H9 (cell line): ENCODE measurements around the gene PMM2. TPM values are rescaled to one million over a fixed set of nuclear protein-coding genes. Genes with fewer than 3 reads are reported as not detected.

Experiments
- DNase-seq: peaks from one replicate; pipeline ENCODE4 v3.0.0-alpha.2; 2017
- H2AFZ ChIP-seq: one replicate; pipeline ENCODE4 v1.6.1; 2013; ENCODE audit warnings: mild to moderate bottlenecking, low read length, control low read depth, moderate library complexity
- H2AK5ac ChIP-seq: 2 replicates; pipeline ENCODE4 v1.6.1; 2013; ENCODE audit warnings: low read length, control low read depth, mixed read lengths; ENCODE audit not compliant: insufficient read length
- H2BK120ac ChIP-seq: one replicate; pipeline ENCODE4 v1.6.1; 2013; ENCODE audit warnings: low read depth, mild to moderate bottlenecking, low read length, control low read depth, inconsistent platforms; ENCODE audit not compliant: poor library complexity, severe bottlenecking
- H2BK12ac ChIP-seq: 2 replicates; pipeline ENCODE4 v1.6.1; 2013; ENCODE audit warnings: low read length, control low read depth, mixed read lengths, low read depth; ENCODE audit not compliant: insufficient read length
- H2BK15ac ChIP-seq: 2 replicates; pipeline ENCODE4 v1.6.1; 2013; ENCODE audit warnings: low read depth, low read length, control low read depth
- H2BK20ac ChIP-seq: one replicate; pipeline ENCODE4 v1.6.1; 2013; ENCODE audit warnings: low read depth, mild to moderate bottlenecking, low read length, control low read depth, inconsistent platforms; ENCODE audit not compliant: poor library complexity, severe bottlenecking
- H2BK5ac ChIP-seq: 2 replicates; pipeline ENCODE4 v1.6.1; 2013; ENCODE audit warnings: low read length, control low read depth, mixed read lengths; ENCODE audit not compliant: insufficient read length
- H3K14ac ChIP-seq: 2 replicates; pipeline ENCODE4 v1.6.1; 2013; ENCODE audit warnings: low read length, control low read depth; ENCODE audit not compliant: insufficient read depth
- H3K18ac ChIP-seq: 2 replicates; pipeline ENCODE4 v1.6.1; 2013; ENCODE audit warnings: low read depth, mild to moderate bottlenecking, mixed read lengths, low read length, control low read depth; ENCODE audit not compliant: insufficient read length
- H3K23ac ChIP-seq: 2 replicates; pipeline ENCODE4 v1.6.1; 2013; ENCODE audit warnings: low read length, control low read depth, mixed read lengths, low read depth; ENCODE audit not compliant: insufficient read length
- H3K23me2 ChIP-seq: 2 replicates; pipeline ENCODE4 v1.6.1; 2013; ENCODE audit warnings: low read depth, mild to moderate bottlenecking, mixed read lengths, low read length, control low read depth; ENCODE audit not compliant: insufficient read length, poor library complexity, severe bottlenecking
- H3K27ac ChIP-seq: 2 replicates; pipeline ENCODE4 v1.5.1; 2013; ENCODE audit warnings: low read length, control low read depth, mixed read lengths, low read depth; ENCODE audit not compliant: insufficient read length
- H3K27me3 ChIP-seq: 2 replicates; pipeline ENCODE4 v1.6.1; 2013; ENCODE audit warnings: low read length, control low read depth, inconsistent platforms; ENCODE audit not compliant: insufficient read depth
- H3K4ac ChIP-seq: 2 replicates; pipeline ENCODE4 v1.6.1; 2013; ENCODE audit warnings: low read depth, mild to moderate bottlenecking, control low read depth, inconsistent platforms, low read length, moderate library complexity
- H3K4me1 ChIP-seq: 2 replicates; pipeline ENCODE4 v1.6.1; 2013; ENCODE audit warnings: low read length, control low read depth, inconsistent platforms; ENCODE audit not compliant: insufficient read depth
- H3K4me2 ChIP-seq: 2 replicates; pipeline ENCODE4 v1.6.1; 2013; ENCODE audit warnings: low read length, control low read depth, mixed read lengths; ENCODE audit not compliant: insufficient read length, insufficient read depth
- H3K56ac ChIP-seq: 2 replicates; pipeline ENCODE4 v1.6.1; 2013; ENCODE audit warnings: low read depth, mild to moderate bottlenecking, mixed read lengths, low read length, control low read depth; ENCODE audit not compliant: insufficient read length
- H3K79me1 ChIP-seq: 2 replicates; pipeline ENCODE4 v1.6.1; 2013; ENCODE audit warnings: low read depth, mild to moderate bottlenecking, moderate library complexity, low read length, control low read depth, inconsistent platforms; ENCODE audit not compliant: insufficient read depth, poor library complexity, severe bottlenecking
- H3K79me2 ChIP-seq: 2 replicates; pipeline ENCODE4 v1.6.1; 2013; ENCODE audit warnings: low read length, control low read depth, inconsistent platforms; ENCODE audit not compliant: insufficient read depth
- H3K9ac ChIP-seq: 2 replicates; pipeline ENCODE4 v1.6.1; 2013; ENCODE audit warnings: low read length, control low read depth, mixed read lengths; ENCODE audit not compliant: insufficient read length; ENCODE audit errors: extremely low read depth
- H3K9me3 ChIP-seq: one replicate; pipeline ENCODE4 v1.6.1; 2013; ENCODE audit warnings: low read depth, low read length, inconsistent platforms; ENCODE audit not compliant: control insufficient read depth
- H3T11ph ChIP-seq: one replicate; pipeline ENCODE4 v1.6.1; 2013; ENCODE audit warnings: mild to moderate bottlenecking, low read length, control low read depth, inconsistent platforms
- H4K20me1 ChIP-seq: one replicate; pipeline ENCODE4 v1.6.1; 2013; ENCODE audit not compliant: control insufficient read depth, insufficient read length, insufficient read depth
- H4K5ac ChIP-seq: 2 replicates; pipeline ENCODE4 v1.6.1; 2013; ENCODE audit warnings: low read depth, mild to moderate bottlenecking, mixed read lengths, low read length, control low read depth; ENCODE audit not compliant: insufficient read length
- H4K8ac ChIP-seq: replicated peaks from 2 replicates; pipeline ENCODE4 v1.6.1; 2013; ENCODE audit warnings: low read length, control low read depth, mixed read lengths, low read depth; ENCODE audit not compliant: insufficient read length
- H4K91ac ChIP-seq: 2 replicates; pipeline ENCODE4 v1.6.1; 2013; ENCODE audit warnings: low read depth, mild to moderate bottlenecking, moderate library complexity, mixed read lengths, low read length, control low read depth; ENCODE audit not compliant: insufficient read length
- H3K27ac Mint-ChIP-seq, 3 experiments: 2 replicates in 2 of 3; 3 replicates in 1 of 3; pipeline ENCODE4 v1.8.0; 2020 to 2021; ENCODE audit warnings: mixed read lengths in 3 of 3, mild to moderate bottlenecking in 1 of 3, moderate library complexity in 1 of 3
- H3K27me3 Mint-ChIP-seq: 2 replicates; pipeline ENCODE4 v1.8.0; 2021; ENCODE audit warnings: low read depth, mild to moderate bottlenecking, moderate library complexity, mixed read lengths
- H3K36me3 Mint-ChIP-seq, 3 experiments: 2 replicates in 2 of 3; 3 replicates in 1 of 3; pipeline ENCODE4 v1.8.0; 2020 to 2021; ENCODE audit warnings: low read depth in 3 of 3, mixed read lengths in 3 of 3; ENCODE audit not compliant: insufficient read depth in 1 of 3
- H3K4me1 Mint-ChIP-seq, 2 experiments: 2 replicates each; pipeline ENCODE4 v1.8.0; 2020; ENCODE audit warnings: mixed read lengths in 2 of 2
- H3K4me3 Mint-ChIP-seq, 2 experiments: 2 replicates in 1 of 2; 3 replicates in 1 of 2; pipeline ENCODE4 v1.8.0; 2020 to 2021; ENCODE audit warnings: mild to moderate bottlenecking in 2 of 2, mixed read lengths in 2 of 2, moderate library complexity in 1 of 2
- H3K9me3 Mint-ChIP-seq, 2 experiments: 2 replicates in 1 of 2; 3 replicates in 1 of 2; pipeline ENCODE4 v1.8.0; 2020; ENCODE audit warnings: mild to moderate bottlenecking in 2 of 2, mixed read lengths in 2 of 2, moderate library complexity in 1 of 2
- WGBS: extraction: QIAGEN DNeasy Blood & Tissue Kit; methylation state at CpG from one replicate; pipeline ENCODE4 v1.1.7; 2013; ENCODE audit warnings: missing lambda C conversion rate, low lambda C conversion rate, mixed read lengths; ENCODE audit not compliant: insufficient read length; ENCODE audit errors: extremely low coverage; 5-methylcytosine and 5-hydroxymethylcytosine counted together
- total RNA-seq: library from RNA; stranded (reverse); gene quantifications from 2 replicates; pipeline ENCODE4 v1.2.1, GENCODE V29; 2021
- TF ChIP-seq, protein P1 (sequence below): fragments of 200-600 bp; sonication (generic); conservative IDR thresholded peaks from 3 replicates; pipeline ENCODE4 v1.8.0; 2021; ENCODE audit warnings: antibody characterized with exemption, mild to moderate bottlenecking

Gene PMM2
- total RNA-seq, 1 experiment from 2014 or later, result 82.7 TPM

DNA sequence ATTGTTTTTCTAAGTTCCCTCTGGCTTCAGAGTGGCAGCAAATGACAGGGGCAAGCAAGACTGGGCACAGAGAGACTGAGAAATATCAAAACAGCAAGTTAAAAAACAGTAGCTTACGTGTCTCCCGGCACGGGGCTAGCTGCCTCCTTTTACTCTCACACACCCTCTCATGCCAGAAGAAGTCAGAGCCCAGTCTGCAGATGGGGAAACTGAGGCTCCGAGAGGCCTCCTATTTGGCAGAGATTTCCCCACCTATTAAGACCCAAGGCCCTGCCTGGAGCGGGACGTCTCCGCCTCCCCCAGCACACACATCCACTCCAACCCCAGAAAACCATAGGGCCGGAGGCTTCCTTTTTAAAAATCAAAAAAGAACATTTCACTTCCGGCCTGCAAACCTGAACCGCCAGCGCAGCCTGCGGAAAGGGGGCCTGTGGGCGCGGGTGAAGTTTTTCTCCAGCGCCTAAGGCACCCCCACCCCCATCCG lies 70.3 kb downstream of the PMM2 start:
- H3K4me1 ChIP-seq, result peaks cover 20% of the 10 kb centered on the region; the same call in 1 of the 2 replicates
- H3K4me2 ChIP-seq, result peak overlapping the region; percentile 99
- H2AFZ ChIP-seq, result no peak overlapping the region
- H4K5ac ChIP-seq, result no peak overlapping the region
- H3K79me2 ChIP-seq, result peaks cover 37% of the 10 kb centered on the region; the same call in 1 of the 2 replicates
- no peaks in the 10 kb centered on the region; a peak in 2 of 5 replicates for H3K9me3 Mint-ChIP-seq
- no peak overlapping the region for H4K91ac ChIP-seq
- peaks cover 4 to 12% (median 8%) of the 10 kb centered on the region in 3 experiments; a peak in 6 of 7 replicates for H3K36me3 Mint-ChIP-seq
- H3K79me1 ChIP-seq, result no peaks in the 10 kb centered on the region
- H3K4me1 Mint-ChIP-seq, result peaks cover 45 to 48% of the 10 kb centered on the region in 2 experiments
- no peak overlapping the region for H3K4ac ChIP-seq
- no peak overlapping the region for H2AK5ac ChIP-seq
- H2BK120ac ChIP-seq, result no peak overlapping the region
- H3K27ac Mint-ChIP-seq, result peak overlapping the region; percentile 54 to 93 (median 75)
- H3K27me3 Mint-ChIP-seq, result peaks cover 2% of the 10 kb centered on the region; the same call in 1 of the 2 replicates
- H3K23ac ChIP-seq, result no peak overlapping the region
- no peak overlapping the region for H4K8ac ChIP-seq
- no peak for DNase-seq
- no peaks in the 10 kb centered on the region for H3K27me3 ChIP-seq
- no peaks in the 10 kb centered on the region for H3K9me3 ChIP-seq
- no peak overlapping the region for H3K56ac ChIP-seq
- H2BK5ac ChIP-seq, result no peak overlapping the region
- peak overlapping the region; percentile 74 for H3K9ac ChIP-seq
- H2BK12ac ChIP-seq, result no peak overlapping the region
- TF ChIP-seq, protein P1, sequence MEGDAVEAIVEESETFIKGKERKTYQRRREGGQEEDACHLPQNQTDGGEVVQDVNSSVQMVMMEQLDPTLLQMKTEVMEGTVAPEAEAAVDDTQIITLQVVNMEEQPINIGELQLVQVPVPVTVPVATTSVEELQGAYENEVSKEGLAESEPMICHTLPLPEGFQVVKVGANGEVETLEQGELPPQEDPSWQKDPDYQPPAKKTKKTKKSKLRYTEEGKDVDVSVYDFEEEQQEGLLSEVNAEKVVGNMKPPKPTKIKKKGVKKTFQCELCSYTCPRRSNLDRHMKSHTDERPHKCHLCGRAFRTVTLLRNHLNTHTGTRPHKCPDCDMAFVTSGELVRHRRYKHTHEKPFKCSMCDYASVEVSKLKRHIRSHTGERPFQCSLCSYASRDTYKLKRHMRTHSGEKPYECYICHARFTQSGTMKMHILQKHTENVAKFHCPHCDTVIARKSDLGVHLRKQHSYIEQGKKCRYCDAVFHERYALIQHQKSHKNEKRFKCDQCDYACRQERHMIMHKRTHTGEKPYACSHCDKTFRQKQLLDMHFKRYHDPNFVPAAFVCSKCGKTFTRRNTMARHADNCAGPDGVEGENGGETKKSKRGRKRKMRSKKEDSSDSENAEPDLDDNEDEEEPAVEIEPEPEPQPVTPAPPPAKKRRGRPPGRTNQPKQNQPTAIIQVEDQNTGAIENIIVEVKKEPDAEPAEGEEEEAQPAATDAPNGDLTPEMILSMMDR, result no peak
- H2BK20ac ChIP-seq, result no peak overlapping the region
- peaks cover 5% of the 10 kb centered on the region for H4K20me1 ChIP-seq
- H3T11ph ChIP-seq, result no peak overlapping the region
- H3K18ac ChIP-seq, result no peak overlapping the region
- no CpG with 5 or more reads among the region's 16 CpGs for WGBS
- H3K23me2 ChIP-seq, result peaks cover 15% of the 10 kb centered on the region
- no peak overlapping the region for H3K27ac ChIP-seq
- peak overlapping the region; percentile 9; the same call in 1 of the 2 replicates for H3K14ac ChIP-seq
- H3K4me3 Mint-ChIP-seq, result peak overlapping the region; percentile 90
- no peak overlapping the region for H2BK15ac ChIP-seq
